ENCODE measurements around the gene WFDC11. TPM values are rescaled to one million over a fixed set of nuclear protein-coding genes. Genes with fewer than 3 reads are reported as not detected.
"Not testable (repeated sequence)": the region's sequence is repeated elsewhere in the genome, so short reads cannot be mapped to it uniquely, and the experiment has no call there.

The WFDC11 gene
- polyA plus RNA-seq (ENCODE audit: low read depth in 6 of 6): not detected

GRCh38 chr20:45670139-45670538 is at the start of gene WFDC11:
Gene WFDC11, minus strand, starts transcription at chr20:45670239. Its CDS starts 19,639 bp downstream, at chr20:45650600.
- H3K36me3 Mint-ChIP-seq: peaks cover 0 to 6% of the 10 kb centered on the region in 2 donors
- H3K4me1 Mint-ChIP-seq: no peaks in the 10 kb centered on the region
- no peak within 1 kb of the TSS for H3K4me3 Mint-ChIP-seq
- peaks cover 29 to 39% (median 39%) of the 10 kb centered on the region in 3 donors for H3K27me3 Mint-ChIP-seq
- DNase-seq (no peak), ATAC-seq (ENCODE audit: low read depth in 2 of 2) (no peak)
- peaks cover 0 to 14% (median 7%) of the 10 kb centered on the region in 7 donors for H3K9me3 Mint-ChIP-seq
- H3K27ac Mint-ChIP-seq: peak within 1 kb of the TSS in 2 of 6 donors; percentile 2 to 87

GRCh38 chr20:45716141-45716688 is 46.2 kb upstream of the WFDC11 start:
- peak overlapping the region; percentile 52 to 97 (median 88) for H3K27ac Mint-ChIP-seq
- peaks cover 5 to 19% of the 10 kb centered on the region in 2 donors for H3K36me3 Mint-ChIP-seq
- H3K4me1 Mint-ChIP-seq: peaks cover 36 to 50% (median 43%) of the 10 kb centered on the region in 3 donors
- H3K4me3 Mint-ChIP-seq: peak overlapping the region; percentile 6 to 80 (median 49)
- H3K9me3 Mint-ChIP-seq: peaks cover 8 to 33% (median 16%) of the 10 kb centered on the region in 7 donors
- peak in 1 of 2 donors; percentile 28 for ATAC-seq (ENCODE audit: low read depth in 2 of 2)
- not testable (repeated sequence) for DNase-seq, H3K27me3 Mint-ChIP-seq

GRCh38 chr20:45704969-45705637 is 35.1 kb upstream of the WFDC11 start, which contains the start of gene WFDC10B:
Gene WFDC10B, minus strand, starts transcription at chr20:45705019. Its CDS starts 19,027 bp downstream, at chr20:45685992.
- DNase-seq (no peak), ATAC-seq (ENCODE audit: low read depth in 2 of 2) (no peak)
- Mint-ChIP-seq H3K27me3 (peaks cover 8 to 32% (median 31%) of the 10 kb centered on the region in 3 donors), H3K36me3 (no peaks in the 10 kb centered on the region), H3K27ac (peak within 1 kb of the TSS in 1 of 6 donors; percentile 39), H3K4me3 (peak within 1 kb of the TSS in 2 of 8 donors; percentile 68 to 75), H3K4me1 (peaks cover 9 to 19% (median 13%) of the 10 kb centered on the region in 3 donors), H3K9me3 (no peaks in the 10 kb centered on the region)

- no peak for DNase-seq
- H3K36me3 Mint-ChIP-seq: no peaks in the 10 kb centered on the region
- H3K27me3 Mint-ChIP-seq: peaks cover 8 to 18% (median 15%) of the 10 kb centered on the region in 3 donors
- no peak for ATAC-seq (ENCODE audit: low read depth in 2 of 2)
- no peaks in the 10 kb centered on the region for H3K9me3 Mint-ChIP-seq
- peak within 1 kb of the TSS in 4 of 8 donors; percentile 6 to 43 (median 32) for H3K4me3 Mint-ChIP-seq
- peaks cover 9 to 26% (median 13%) of the 10 kb centered on the region in 3 donors for H3K4me1 Mint-ChIP-seq
- peak within 1 kb of the TSS; percentile 29 to 85 (median 66) for H3K27ac Mint-ChIP-seq
Measured at GRCh38 chr20:45701873-45702272, 31.8 kb upstream of the WFDC11 start, which contains the start of gene WFDC13. Gene WFDC13, plus strand, starts transcription at chr20:45702038. Its CDS starts 86 bp downstream, at chr20:45702124.

GRCh38 chr20:45701104-45701503 is 31.1 kb upstream of the WFDC11 start:
- peaks cover 0 to 2% (median 0%) of the 10 kb centered on the region in 7 donors for H3K9me3 Mint-ChIP-seq
- ATAC-seq (ENCODE audit: low read depth in 2 of 2) (peak in 1 of 2 donors; percentile 53), DNase-seq (no peak)
- H3K36me3 Mint-ChIP-seq: no peaks in the 10 kb centered on the region
- peak overlapping the region in 3 of 8 donors; percentile 6 to 43 (median 37) for H3K4me3 Mint-ChIP-seq
- H3K27ac Mint-ChIP-seq: peak overlapping the region; percentile 3 to 71 (median 47)
- peaks cover 8 to 19% (median 17%) of the 10 kb centered on the region in 3 donors for H3K27me3 Mint-ChIP-seq
- peaks cover 9 to 26% (median 13%) of the 10 kb centered on the region in 3 donors for H3K4me1 Mint-ChIP-seq

- Mint-ChIP-seq H3K9me3 (peaks cover 0 to 6% (median 0%) of the 10 kb centered on the region in 7 donors), H3K27me3 (peaks cover 0 to 40% (median 22%) of the 10 kb centered on the region in 3 donors), H3K36me3 (no peaks in the 10 kb centered on the region), H3K27ac (no peak overlapping the region), H3K4me1 (peaks cover under 1 to 9% (median under 1%) of the 10 kb centered on the region in 3 donors), H3K4me3 (no peak overlapping the region)
- no peak for ATAC-seq (ENCODE audit: low read depth in 2 of 2)
- no peak for DNase-seq
Measured at GRCh38 chr20:45695496-45695895, 25.5 kb upstream of the WFDC11 start.

- peaks cover 0 to 42% (median 22%) of the 10 kb centered on the region in 3 donors for H3K27me3 Mint-ChIP-seq
- H3K4me1 Mint-ChIP-seq; H3K4me3 Mint-ChIP-seq; H3K27ac Mint-ChIP-seq; ATAC-seq (ENCODE audit: low read depth in 2 of 2); H3K9me3 Mint-ChIP-seq; H3K36me3 Mint-ChIP-seq; DNase-seq: not testable (repeated sequence)
Measured at GRCh38 chr20:45693346-45693745, 23.3 kb upstream of the WFDC11 start.

GRCh38 chr20:45685896-45686295 is 15.9 kb upstream of the WFDC11 start:
- no peaks in the 10 kb centered on the region for H3K36me3 Mint-ChIP-seq
- peaks cover 14 to 45% (median 19%) of the 10 kb centered on the region in 3 donors for H3K27me3 Mint-ChIP-seq
- ATAC-seq (ENCODE audit: low read depth in 2 of 2): no peak

GRCh38 chr20:45679650-45680049 is 9.6 kb upstream of the WFDC11 start:
- H3K27me3 Mint-ChIP-seq: peaks cover 15 to 54% (median 32%) of the 10 kb centered on the region in 3 donors
- no peaks in the 10 kb centered on the region for H3K4me1 Mint-ChIP-seq
- H3K36me3 Mint-ChIP-seq: peaks cover 9 to 21% of the 10 kb centered on the region in 2 donors
- DNase-seq: no peak
- H3K4me3 Mint-ChIP-seq: no peak overlapping the region
- ATAC-seq (ENCODE audit: low read depth in 2 of 2): no peak
- H3K9me3 Mint-ChIP-seq: peaks cover 12 to 55% (median 40%) of the 10 kb centered on the region in 7 donors
- H3K27ac Mint-ChIP-seq: no peak overlapping the region

More at GRCh38 chr20:45685896-45686295, 15.9 kb upstream of the WFDC11 start:
- DNase-seq: no peak
- Mint-ChIP-seq H3K4me1 (no peaks in the 10 kb centered on the region), H3K4me3 (no peak overlapping the region), H3K27ac (no peak overlapping the region), H3K9me3 (peaks cover 0 to 15% (median 0%) of the 10 kb centered on the region in 7 donors)

- H3K27ac Mint-ChIP-seq: no peak overlapping the region
- peaks cover 7 to 34% (median 17%) of the 10 kb centered on the region in 7 donors for H3K9me3 Mint-ChIP-seq
- DNase-seq: no peak
- H3K4me3 Mint-ChIP-seq: no peak overlapping the region
- no peaks in the 10 kb centered on the region for H3K4me1 Mint-ChIP-seq
- no peak for ATAC-seq (ENCODE audit: low read depth in 2 of 2)
- H3K36me3 Mint-ChIP-seq: peaks cover 5 to 6% of the 10 kb centered on the region in 2 donors
- H3K27me3 Mint-ChIP-seq: peaks cover 31 to 48% (median 35%) of the 10 kb centered on the region in 3 donors
Measured at GRCh38 chr20:45672765-45673164, 2.7 kb upstream of the WFDC11 start.

GRCh38 chr20:45657038-45657437 is 13.0 kb downstream of the WFDC11 start:
- H3K27me3 Mint-ChIP-seq: peaks cover 3 to 15% (median 8%) of the 10 kb centered on the region in 3 donors
- not testable (repeated sequence) for H3K27ac Mint-ChIP-seq; ATAC-seq (ENCODE audit: low read depth in 2 of 2); H3K4me3 Mint-ChIP-seq; H3K4me1 Mint-ChIP-seq; H3K36me3 Mint-ChIP-seq; DNase-seq
- peaks cover 0 to 30% (median 7%) of the 10 kb centered on the region in 7 donors for H3K9me3 Mint-ChIP-seq

- H3K4me3 Mint-ChIP-seq; H3K36me3 Mint-ChIP-seq; ATAC-seq (ENCODE audit: low read depth in 2 of 2); H3K9me3 Mint-ChIP-seq; DNase-seq; H3K4me1 Mint-ChIP-seq; H3K27ac Mint-ChIP-seq: not testable (repeated sequence)
- H3K27me3 Mint-ChIP-seq: peaks cover 3 to 21% (median 15%) of the 10 kb centered on the region in 3 donors
Measured at GRCh38 chr20:45651726-45652125, 18.3 kb downstream of the WFDC11 start.

GRCh38 chr20:45649312-45649863 is 20.7 kb downstream of the WFDC11 start:
- no peaks in the 10 kb centered on the region for H3K4me1 Mint-ChIP-seq
- DNase-seq (no peak), ATAC-seq (ENCODE audit: low read depth in 2 of 2) (no peak)
- H3K9me3 Mint-ChIP-seq: peaks cover 0 to 2% (median 0%) of the 10 kb centered on the region in 7 donors
- peak overlapping the region in 2 of 6 donors; percentile 33 to 53 for H3K27ac Mint-ChIP-seq
- H3K4me3 Mint-ChIP-seq: no peak overlapping the region
- H3K36me3 Mint-ChIP-seq: no peaks in the 10 kb centered on the region
- H3K27me3 Mint-ChIP-seq: peaks cover 4 to 20% (median 12%) of the 10 kb centered on the region in 3 donors
